H1 (cell line): Measurements from ENCODE around the gene LPP. TPM values are rescaled to one million over a fixed set of nuclear protein-coding genes. Genes with fewer than 3 reads are reported as not detected.

Experiments
- BRCA1 ChIP-seq: IDR thresholded peaks from 2 replicates; pipeline ENCODE4 v1.6.1; 2012; ENCODE audit warnings: low read depth, low read length, improper control_type of control experiment
- JUN ChIP-seq: IDR thresholded peaks from 2 replicates; pipeline ENCODE4 v1.6.1; 2011; ENCODE audit warnings: low read depth, mild to moderate bottlenecking, improper control_type of control experiment, low read length
- POLR2AphosphoS5 ChIP-seq: IDR thresholded peaks from 2 replicates; pipeline ENCODE4 v1.6.1; 2011; ENCODE audit warnings: low read depth, low read length
- SIRT6 ChIP-seq: IDR thresholded peaks from one replicate; pipeline ENCODE4 v1.7.1; 2012; ENCODE audit warnings: low read length, inconsistent platforms
- SP4 ChIP-seq: IDR thresholded peaks from 2 replicates; pipeline ENCODE4 v1.6.1; 2012; ENCODE audit warnings: low read length, inconsistent platforms
- SRF ChIP-seq: IDR thresholded peaks from 2 replicates; pipeline ENCODE4 v1.6.1; 2011; ENCODE audit warnings: mild to moderate bottlenecking, low read depth, low read length, moderate library complexity
- TAF7 ChIP-seq: optimal IDR thresholded peaks from 2 replicates; pipeline ENCODE3; 2011; ENCODE audit warnings: low read depth, mild to moderate bottlenecking, inconsistent platforms, low read length, moderate library complexity, borderline replicate concordance
- TCF12 ChIP-seq: IDR thresholded peaks from 2 replicates; pipeline ENCODE4 v1.6.1; 2011; ENCODE audit warnings: low read depth, mild to moderate bottlenecking, low read length
- TEAD4 ChIP-seq: IDR thresholded peaks from 2 replicates; pipeline ENCODE4 v1.6.1; 2012; ENCODE audit warnings: low read depth, low read length, inconsistent platforms, mixed read lengths
- polyA plus RNA-seq, 7 experiments: library from polyadenylated mRNA; depleted of rRNA in 3 of 7; stranded (reverse) in 5 of 7; unstranded in 2 of 7; fragments of >200 nt in 5 of 7; fragments of 200-250 nt in 2 of 7; gene quantifications; 1 replicate in 5 of 7; 2 replicates in 1 of 7; 4 replicates in 1 of 7; pipeline versions ENCODE4 v1.2.1 to v1.2.3, GENCODE V29; 2011 to 2013; ENCODE audit warnings: missing spikeins in 2 of 7, mixed read lengths in 2 of 7
- total RNA-seq: library from RNA; stranded (reverse); fragmentation: NEBNext Ultra II Directional; extraction: Animal tissue kit (Norgen Biotek cat#: 25700); gene quantifications from 2 replicates; pipeline ENCODE4 v1.2.1, GENCODE V29; 2021
- TF ChIP-seq, protein P1 (sequence below): fragments of 300-600 bp; sonication (generic); IDR thresholded peaks from 2 replicates; pipeline ENCODE4 v1.7.1; 2012; ENCODE audit warnings: low read length, moderate library complexity, mild to moderate bottlenecking, inconsistent platforms; ENCODE audit not compliant: insufficient replicate concordance

LPP gene
- total and polyA plus RNA-seq, 2 of the 8 experiments (the other 6 are each of a cell fraction or from before 2014, with no cell fraction given) = 10.0 to 53.3 TPM

DNA sequence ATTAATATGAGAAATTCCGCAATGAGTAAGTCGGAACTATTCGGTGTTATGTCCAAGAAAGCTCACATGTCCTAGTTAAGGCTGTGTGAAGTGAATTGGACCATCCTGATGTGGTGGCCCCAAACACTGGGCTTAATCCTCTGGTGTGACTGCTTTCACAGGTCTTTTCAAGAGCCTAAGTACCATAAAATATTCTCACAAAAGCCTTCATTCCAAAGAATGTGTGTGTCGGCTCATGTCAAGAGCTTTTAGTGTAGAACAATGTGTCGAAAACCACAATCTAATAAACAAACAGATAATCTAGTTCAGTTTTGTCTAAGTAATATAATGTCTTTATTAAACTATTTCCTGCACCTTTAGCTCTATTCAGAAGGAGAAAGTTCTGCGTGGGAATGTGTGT lies 311.4 kb downstream of the LPP start (continued):
- TF ChIP-seq, protein P1, sequence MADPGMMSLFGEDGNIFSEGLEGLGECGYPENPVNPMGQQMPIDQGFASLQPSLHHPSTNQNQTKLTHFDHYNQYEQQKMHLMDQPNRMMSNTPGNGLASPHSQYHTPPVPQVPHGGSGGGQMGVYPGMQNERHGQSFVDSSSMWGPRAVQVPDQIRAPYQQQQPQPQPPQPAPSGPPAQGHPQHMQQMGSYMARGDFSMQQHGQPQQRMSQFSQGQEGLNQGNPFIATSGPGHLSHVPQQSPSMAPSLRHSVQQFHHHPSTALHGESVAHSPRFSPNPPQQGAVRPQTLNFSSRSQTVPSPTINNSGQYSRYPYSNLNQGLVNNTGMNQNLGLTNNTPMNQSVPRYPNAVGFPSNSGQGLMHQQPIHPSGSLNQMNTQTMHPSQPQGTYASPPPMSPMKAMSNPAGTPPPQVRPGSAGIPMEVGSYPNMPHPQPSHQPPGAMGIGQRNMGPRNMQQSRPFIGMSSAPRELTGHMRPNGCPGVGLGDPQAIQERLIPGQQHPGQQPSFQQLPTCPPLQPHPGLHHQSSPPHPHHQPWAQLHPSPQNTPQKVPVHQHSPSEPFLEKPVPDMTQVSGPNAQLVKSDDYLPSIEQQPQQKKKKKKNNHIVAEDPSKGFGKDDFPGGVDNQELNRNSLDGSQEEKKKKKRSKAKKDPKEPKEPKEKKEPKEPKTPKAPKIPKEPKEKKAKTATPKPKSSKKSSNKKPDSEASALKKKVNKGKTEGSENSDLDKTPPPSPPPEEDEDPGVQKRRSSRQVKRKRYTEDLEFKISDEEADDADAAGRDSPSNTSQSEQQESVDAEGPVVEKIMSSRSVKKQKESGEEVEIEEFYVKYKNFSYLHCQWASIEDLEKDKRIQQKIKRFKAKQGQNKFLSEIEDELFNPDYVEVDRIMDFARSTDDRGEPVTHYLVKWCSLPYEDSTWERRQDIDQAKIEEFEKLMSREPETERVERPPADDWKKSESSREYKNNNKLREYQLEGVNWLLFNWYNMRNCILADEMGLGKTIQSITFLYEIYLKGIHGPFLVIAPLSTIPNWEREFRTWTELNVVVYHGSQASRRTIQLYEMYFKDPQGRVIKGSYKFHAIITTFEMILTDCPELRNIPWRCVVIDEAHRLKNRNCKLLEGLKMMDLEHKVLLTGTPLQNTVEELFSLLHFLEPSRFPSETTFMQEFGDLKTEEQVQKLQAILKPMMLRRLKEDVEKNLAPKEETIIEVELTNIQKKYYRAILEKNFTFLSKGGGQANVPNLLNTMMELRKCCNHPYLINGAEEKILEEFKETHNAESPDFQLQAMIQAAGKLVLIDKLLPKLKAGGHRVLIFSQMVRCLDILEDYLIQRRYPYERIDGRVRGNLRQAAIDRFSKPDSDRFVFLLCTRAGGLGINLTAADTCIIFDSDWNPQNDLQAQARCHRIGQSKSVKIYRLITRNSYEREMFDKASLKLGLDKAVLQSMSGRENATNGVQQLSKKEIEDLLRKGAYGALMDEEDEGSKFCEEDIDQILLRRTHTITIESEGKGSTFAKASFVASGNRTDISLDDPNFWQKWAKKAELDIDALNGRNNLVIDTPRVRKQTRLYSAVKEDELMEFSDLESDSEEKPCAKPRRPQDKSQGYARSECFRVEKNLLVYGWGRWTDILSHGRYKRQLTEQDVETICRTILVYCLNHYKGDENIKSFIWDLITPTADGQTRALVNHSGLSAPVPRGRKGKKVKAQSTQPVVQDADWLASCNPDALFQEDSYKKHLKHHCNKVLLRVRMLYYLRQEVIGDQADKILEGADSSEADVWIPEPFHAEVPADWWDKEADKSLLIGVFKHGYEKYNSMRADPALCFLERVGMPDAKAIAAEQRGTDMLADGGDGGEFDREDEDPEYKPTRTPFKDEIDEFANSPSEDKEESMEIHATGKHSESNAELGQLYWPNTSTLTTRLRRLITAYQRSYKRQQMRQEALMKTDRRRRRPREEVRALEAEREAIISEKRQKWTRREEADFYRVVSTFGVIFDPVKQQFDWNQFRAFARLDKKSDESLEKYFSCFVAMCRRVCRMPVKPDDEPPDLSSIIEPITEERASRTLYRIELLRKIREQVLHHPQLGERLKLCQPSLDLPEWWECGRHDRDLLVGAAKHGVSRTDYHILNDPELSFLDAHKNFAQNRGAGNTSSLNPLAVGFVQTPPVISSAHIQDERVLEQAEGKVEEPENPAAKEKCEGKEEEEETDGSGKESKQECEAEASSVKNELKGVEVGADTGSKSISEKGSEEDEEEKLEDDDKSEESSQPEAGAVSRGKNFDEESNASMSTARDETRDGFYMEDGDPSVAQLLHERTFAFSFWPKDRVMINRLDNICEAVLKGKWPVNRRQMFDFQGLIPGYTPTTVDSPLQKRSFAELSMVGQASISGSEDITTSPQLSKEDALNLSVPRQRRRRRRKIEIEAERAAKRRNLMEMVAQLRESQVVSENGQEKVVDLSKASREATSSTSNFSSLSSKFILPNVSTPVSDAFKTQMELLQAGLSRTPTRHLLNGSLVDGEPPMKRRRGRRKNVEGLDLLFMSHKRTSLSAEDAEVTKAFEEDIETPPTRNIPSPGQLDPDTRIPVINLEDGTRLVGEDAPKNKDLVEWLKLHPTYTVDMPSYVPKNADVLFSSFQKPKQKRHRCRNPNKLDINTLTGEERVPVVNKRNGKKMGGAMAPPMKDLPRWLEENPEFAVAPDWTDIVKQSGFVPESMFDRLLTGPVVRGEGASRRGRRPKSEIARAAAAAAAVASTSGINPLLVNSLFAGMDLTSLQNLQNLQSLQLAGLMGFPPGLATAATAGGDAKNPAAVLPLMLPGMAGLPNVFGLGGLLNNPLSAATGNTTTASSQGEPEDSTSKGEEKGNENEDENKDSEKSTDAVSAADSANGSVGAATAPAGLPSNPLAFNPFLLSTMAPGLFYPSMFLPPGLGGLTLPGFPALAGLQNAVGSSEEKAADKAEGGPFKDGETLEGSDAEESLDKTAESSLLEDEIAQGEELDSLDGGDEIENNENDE = no peak
- TF ChIP-seq TEAD4 (no peak), SP4 (no peak), TAF7 (no peak), JUN (no peak), SRF (no peak), TCF12 (no peak), BRCA1 (no peak), POLR2AphosphoS5 (no peak), SIRT6 (no peak)
